ENCODE measurements around the gene CYP27C1.

- TF ChIP-seq POLR2A (IDR thresholded peaks at IDR 0.05; ENCODE audit: low read depth, low read length) (no peak), POLR2AphosphoS5 (IDR thresholded peaks at IDR 0.05; ENCODE audit: low read depth, low read length) (no peak)
These were observed 24.7 kb downstream of the CYP27C1 start for GRCh38 chr2:127195140-127196074.

All from GM12891 (cell line).